Activated T-helper 2 cell treated with anti-CD3 and anti-CD28 coated beads, Interferon-gamma antibody, Interleukin-2, Interleukin-4, amounts not matched to agents 10 μg/mL and 5 μg/mL and 100 μg/mL, durations not matched to agents 14 hours and 24 hours and 36 hours (primary cell): ENCODE measurements around the gene FAM50B. TPM values are rescaled to one million over a fixed set of nuclear protein-coding genes. Genes with fewer than 3 reads are reported as not detected.

Experiments
- DNase-seq: peaks from one replicate; pipeline ENCODE4 v3.0.0; 2021; ENCODE audit warnings: low spot score
- H3K27ac Mint-ChIP-seq: one replicate; pipeline ENCODE4 v1.8.0; 2021; ENCODE audit warnings: mixed read lengths
- H3K27me3 Mint-ChIP-seq: one replicate; pipeline ENCODE4 v1.8.0; 2021; ENCODE audit warnings: low read depth, mixed read lengths
- H3K36me3 Mint-ChIP-seq: one replicate; pipeline ENCODE4 v1.8.0; 2021; ENCODE audit warnings: low read depth, mixed read lengths
- H3K4me1 Mint-ChIP-seq: one replicate; pipeline ENCODE4 v1.8.0; 2021; ENCODE audit warnings: low read depth, mixed read lengths
- H3K4me3 Mint-ChIP-seq: one replicate; pipeline ENCODE4 v1.8.0; 2021; ENCODE audit warnings: low read depth, mild to moderate bottlenecking, moderate library complexity, mixed read lengths
- H3K9me3 Mint-ChIP-seq: one replicate; pipeline ENCODE4 v1.8.0; 2021; ENCODE audit warnings: mixed read lengths
- intact Hi-C: fragments of 100-400 bp; cut with micrococcal nuclease; formaldehyde crosslinking; loops from one replicate; pipeline ENCODE4 v1.15.1; 2023
- total RNA-seq: library from RNA; stranded (reverse); gene quantifications from 2 replicates; pipeline ENCODE4 v1.2.3, GENCODE V29; 2022

FAM50B gene
- total RNA-seq, 1 donor from 2014 or later: 10.0 TPM

- H3K4me3 Mint-ChIP-seq: no peak overlapping the region
- no peaks in the 10 kb centered on the region for H3K36me3 Mint-ChIP-seq
- no peaks in the 10 kb centered on the region for H3K9me3 Mint-ChIP-seq
- peaks cover 30% of the 10 kb centered on the region for H3K4me1 Mint-ChIP-seq
- H3K27me3 Mint-ChIP-seq: peaks cover 8% of the 10 kb centered on the region
- no peak for DNase-seq
- intact Hi-C loops: no loop called here
- no peak overlapping the region for H3K27ac Mint-ChIP-seq
These were observed 23.2 kb downstream of the FAM50B start for GRCh38 chr6:3872370-3872854.

DNA sequence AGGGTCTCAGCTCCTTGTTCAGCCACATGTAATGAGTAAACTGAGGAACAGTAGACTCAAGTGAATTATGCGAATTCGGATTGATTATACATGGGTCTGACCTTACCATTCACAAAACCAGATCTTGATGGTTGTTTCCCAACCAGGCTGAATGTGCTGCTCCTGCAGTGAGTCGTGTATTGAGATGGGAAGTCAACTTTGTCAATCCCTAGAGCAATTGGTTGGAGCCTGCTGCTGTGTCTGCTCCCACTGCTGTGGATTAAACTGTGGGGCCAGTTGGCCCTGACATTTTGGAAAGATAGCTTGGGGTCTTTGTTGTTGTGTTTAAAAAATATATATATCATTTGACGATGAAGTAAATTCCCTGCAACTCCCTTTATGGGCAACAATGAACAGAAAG is 23.9 kb downstream of the FAM50B start:
- no peaks in the 10 kb centered on the region for H3K9me3 Mint-ChIP-seq
- H3K27ac Mint-ChIP-seq: no peak overlapping the region
- H3K27me3 Mint-ChIP-seq: peaks cover 8% of the 10 kb centered on the region
- intact Hi-C loops: no loop called here
- H3K4me1 Mint-ChIP-seq: peaks cover 24% of the 10 kb centered on the region
- DNase-seq: no peak
- no peaks in the 10 kb centered on the region for H3K36me3 Mint-ChIP-seq
- no peak overlapping the region for H3K4me3 Mint-ChIP-seq

DNA sequence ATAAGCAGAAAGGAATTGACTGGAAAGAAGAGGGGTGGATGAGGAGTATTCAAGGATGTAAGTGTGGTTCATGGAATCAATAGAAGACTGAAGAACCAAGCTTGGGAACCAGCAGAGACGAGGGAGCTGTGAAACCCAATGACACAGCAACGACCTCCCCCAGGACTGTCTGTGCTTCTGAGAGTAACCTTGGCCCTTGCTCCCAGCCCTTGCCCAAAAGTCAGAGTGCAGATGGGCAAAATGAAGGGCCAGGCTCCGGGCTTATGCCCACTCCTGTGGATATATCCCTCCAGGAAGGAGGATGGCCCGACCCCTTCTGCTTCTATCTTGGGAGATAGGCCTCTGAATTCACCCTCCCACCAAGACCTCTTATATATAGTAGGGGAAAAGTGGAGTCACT is 24.9 kb downstream of the FAM50B start:
- Mint-ChIP-seq H3K27ac (no peak overlapping the region), H3K4me1 (peaks cover 16% of the 10 kb centered on the region), H3K36me3 (no peaks in the 10 kb centered on the region), H3K4me3 (no peak overlapping the region), H3K9me3 (no peaks in the 10 kb centered on the region), H3K27me3 (peaks cover 8% of the 10 kb centered on the region)
- intact Hi-C loops: no loop called here
- no peak for DNase-seq

DNA sequence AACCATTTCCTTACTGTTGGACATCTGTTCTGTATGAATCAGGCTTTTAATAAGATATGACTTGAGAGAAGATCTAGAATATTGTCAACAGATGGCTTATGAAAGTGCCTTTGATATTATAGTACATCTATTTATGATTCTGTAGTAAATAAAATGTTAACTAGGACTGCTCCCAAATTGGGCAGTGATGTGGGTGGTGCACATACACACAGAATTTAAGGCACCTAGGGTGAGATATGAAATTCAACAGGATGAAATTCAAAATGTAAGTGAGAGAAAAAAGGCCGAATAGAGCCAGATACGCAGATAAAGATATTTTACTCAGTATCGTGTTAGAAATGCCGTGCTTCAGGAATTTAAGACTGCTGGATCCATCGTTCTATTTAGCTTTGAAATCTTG is 26.3 kb downstream of the FAM50B start:
- intact Hi-C loops: no loop called here
- peaks cover 3% of the 10 kb centered on the region for H3K4me1 Mint-ChIP-seq
- no peaks in the 10 kb centered on the region for H3K9me3 Mint-ChIP-seq
- no peak for DNase-seq
- H3K4me3 Mint-ChIP-seq: no peak overlapping the region
- H3K36me3 Mint-ChIP-seq: no peaks in the 10 kb centered on the region
- H3K27ac Mint-ChIP-seq: no peak overlapping the region
- H3K27me3 Mint-ChIP-seq: peaks cover 8% of the 10 kb centered on the region

DNA sequence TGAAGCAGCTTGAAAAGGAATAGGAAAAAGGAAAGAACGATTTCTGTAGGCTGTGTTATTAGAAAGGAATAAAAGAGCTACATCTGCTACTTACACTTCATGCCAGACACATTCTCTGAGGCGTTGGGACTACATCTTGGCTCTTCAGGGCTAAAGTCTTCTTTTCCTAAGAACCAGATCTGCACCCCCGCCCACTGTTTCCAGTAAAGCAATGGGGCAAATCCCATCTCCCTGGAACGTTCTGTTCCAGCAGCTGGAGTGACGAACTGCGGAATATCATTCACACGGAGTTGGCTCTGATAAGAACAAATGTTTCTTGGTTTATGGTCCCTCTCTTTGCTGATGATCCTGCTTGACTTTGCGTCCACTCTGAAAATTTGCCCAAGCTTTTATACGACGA is 26.9 kb downstream of the FAM50B start:
- intact Hi-C loops: no loop called here
- Mint-ChIP-seq H3K9me3 (no peaks in the 10 kb centered on the region), H3K4me1 (no peaks in the 10 kb centered on the region), H3K4me3 (no peak overlapping the region), H3K27me3 (peaks cover 8% of the 10 kb centered on the region), H3K27ac (no peak overlapping the region), H3K36me3 (no peaks in the 10 kb centered on the region)
- no peak for DNase-seq

DNA sequence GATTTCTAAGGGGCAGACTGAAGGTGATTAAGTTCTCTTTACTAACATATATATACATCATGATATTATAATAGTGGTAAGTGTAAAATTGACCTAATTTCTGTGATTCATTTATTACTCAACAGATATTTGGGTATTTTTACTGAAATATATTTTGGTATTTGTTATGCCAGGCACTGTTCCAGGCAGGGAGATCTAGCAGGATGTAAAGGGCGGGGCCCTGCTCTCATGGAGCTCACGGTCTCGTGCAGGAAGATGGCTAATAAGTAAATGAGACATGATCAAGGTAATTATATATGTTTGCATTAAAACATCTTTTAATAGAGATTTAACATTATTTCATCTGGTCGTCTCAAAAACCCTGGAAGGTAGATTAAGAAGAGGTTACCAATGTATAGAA is 27.7 kb downstream of the FAM50B start:
- H3K27me3 Mint-ChIP-seq: peaks cover 10% of the 10 kb centered on the region
- H3K9me3 Mint-ChIP-seq: no peaks in the 10 kb centered on the region
- intact Hi-C loops: no loop called here
- H3K4me1 Mint-ChIP-seq: no peaks in the 10 kb centered on the region
- no peaks in the 10 kb centered on the region for H3K36me3 Mint-ChIP-seq
- H3K4me3 Mint-ChIP-seq: no peak overlapping the region
- H3K27ac Mint-ChIP-seq: no peak overlapping the region
- DNase-seq: no peak

- H3K36me3 Mint-ChIP-seq: no peaks in the 10 kb centered on the region
- no peaks in the 10 kb centered on the region for H3K4me1 Mint-ChIP-seq
- DNase-seq: no peak
- intact Hi-C loops: no loop called here
- no peak overlapping the region for H3K27ac Mint-ChIP-seq
- peaks cover 13% of the 10 kb centered on the region for H3K27me3 Mint-ChIP-seq
- no peak overlapping the region for H3K4me3 Mint-ChIP-seq
- no peaks in the 10 kb centered on the region for H3K9me3 Mint-ChIP-seq
These were observed 29.0 kb downstream of the FAM50B start for GRCh38 chr6:3878048-3878666.

- DNase-seq: no peak
- Mint-ChIP-seq H3K36me3 (no peaks in the 10 kb centered on the region), H3K27me3 (peaks cover 11% of the 10 kb centered on the region), H3K4me3 (no peak overlapping the region), H3K4me1 (no peaks in the 10 kb centered on the region), H3K9me3 (no peaks in the 10 kb centered on the region), H3K27ac (no peak overlapping the region)
- intact Hi-C loops: no loop called here
These were observed 30.2 kb downstream of the FAM50B start for GRCh38 chr6:3879194-3879952.

- no peaks in the 10 kb centered on the region for H3K9me3 Mint-ChIP-seq
- no peak overlapping the region for H3K27ac Mint-ChIP-seq
- no peak for DNase-seq
- intact Hi-C loops: no loop called here
- peaks cover 6% of the 10 kb centered on the region for H3K27me3 Mint-ChIP-seq
- no peak overlapping the region for H3K4me3 Mint-ChIP-seq
- H3K4me1 Mint-ChIP-seq: no peaks in the 10 kb centered on the region
- no peaks in the 10 kb centered on the region for H3K36me3 Mint-ChIP-seq
These were observed 32.7 kb downstream of the FAM50B start for GRCh38 chr6:3881711-3882421.

DNA sequence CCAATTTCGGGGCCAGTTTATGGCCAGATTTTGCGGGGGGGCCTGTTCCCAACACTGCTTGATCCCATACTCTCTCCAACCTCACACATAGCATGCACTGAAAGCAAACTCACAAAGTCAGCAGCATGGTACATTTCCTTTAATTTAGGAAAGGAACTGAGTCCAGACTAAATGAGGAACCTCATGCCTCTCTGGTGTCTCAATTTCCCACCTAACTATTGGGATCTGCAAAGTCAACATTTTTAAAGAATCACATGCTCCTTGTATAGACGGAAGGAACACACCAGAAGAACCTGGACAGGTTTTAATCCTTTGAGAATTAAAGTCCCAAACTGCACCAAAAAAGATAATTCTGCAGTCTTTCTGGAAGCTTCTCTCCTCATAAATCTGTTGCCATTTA is 33.3 kb downstream of the FAM50B start:
- peaks cover 6% of the 10 kb centered on the region for H3K27me3 Mint-ChIP-seq
- no peaks in the 10 kb centered on the region for H3K9me3 Mint-ChIP-seq
- intact Hi-C loops: no loop called here
- H3K4me3 Mint-ChIP-seq: no peak overlapping the region
- no peak for DNase-seq
- no peaks in the 10 kb centered on the region for H3K36me3 Mint-ChIP-seq
- H3K27ac Mint-ChIP-seq: no peak overlapping the region
- H3K4me1 Mint-ChIP-seq: no peaks in the 10 kb centered on the region

GRCh38 chr6:3882866-3883265 is 33.7 kb downstream of the FAM50B start:
- Mint-ChIP-seq H3K4me1 (no peaks in the 10 kb centered on the region), H3K36me3 (no peaks in the 10 kb centered on the region), H3K27me3 (peaks cover 6% of the 10 kb centered on the region), H3K27ac (no peak overlapping the region), H3K4me3 (no peak overlapping the region), H3K9me3 (no peaks in the 10 kb centered on the region)
- DNase-seq: no peak
- intact Hi-C loops: no loop called here

- Mint-ChIP-seq H3K27ac (no peak overlapping the region), H3K4me3 (no peak overlapping the region), H3K27me3 (peaks cover 6% of the 10 kb centered on the region), H3K4me1 (no peaks in the 10 kb centered on the region), H3K36me3 (no peaks in the 10 kb centered on the region), H3K9me3 (no peaks in the 10 kb centered on the region)
- intact Hi-C loops: no loop called here
- DNase-seq: no peak
These were observed 35.0 kb downstream of the FAM50B start for GRCh38 chr6:3884007-3884745.
